Ascending aorta (tissue), 2 donors: ENCODE data around the gene NLRP3. TPM values are rescaled to one million over a fixed set of nuclear protein-coding genes. Genes with fewer than 3 reads are reported as not detected.
"Not testable (repeated sequence)": the region's sequence is repeated elsewhere in the genome, so short reads cannot be mapped to it uniquely, and the experiment has no call there.

ENCODE experiments used
- DNase-seq, 2 donors: peaks; one replicate each; pipeline ENCODE4 v3.0.0-alpha.2; 2019; ENCODE audit warnings: low spot score in 2 of 2
- H3K27ac ChIP-seq, 2 donors: fragments of 200-600 bp; sonication (generic); one replicate each; pipeline ENCODE4 v1.5.1; 2016 to 2017; ENCODE audit warnings: mild to moderate bottlenecking in 1 of 2
- H3K27me3 ChIP-seq: fragments of 200-600 bp; sonication (generic); one replicate; pipeline ENCODE4 v1.5.1; 2017
- H3K36me3 ChIP-seq, 2 donors: fragments of 200-600 bp; sonication (generic); one replicate each; pipeline ENCODE4 v1.5.1; 2016
- H3K4me1 ChIP-seq, 2 donors: fragments of 200-600 bp; sonication (generic); one replicate each; pipeline ENCODE4 v1.5.1; 2016 to 2017; ENCODE audit warnings: mild to moderate bottlenecking in 1 of 2
- H3K4me3 ChIP-seq, 2 donors: fragments of 200-600 bp; sonication (generic); one replicate each; pipeline ENCODE4 v1.5.1; 2016 to 2017; ENCODE audit warnings: mild to moderate bottlenecking in 1 of 2
- H3K9me3 ChIP-seq, 2 donors: fragments of 200-600 bp; sonication (generic); one replicate each; pipeline ENCODE4 v1.5.1; 2016
- CTCF ChIP-seq, 3 experiments: fragments of 200-600 bp in 2 of 3; fragments of 450-650 bp in 1 of 3; sonication (generic) in 2 of 3; IDR thresholded peaks; one replicate each; pipeline ENCODE4 v1.5.1; 2016 to 2019; ENCODE audit warnings: antibody characterized with exemption in 3 of 3, mild to moderate bottlenecking in 1 of 3, moderate library complexity in 1 of 3
- intact Hi-C: fragments of 100-400 bp; cut with DNase I; formaldehyde crosslinking; loops from one replicate; pipeline ENCODE4 v1.15.1; 2023
- total RNA-seq: library from RNA; depleted of rRNA; stranded (reverse); fragments of >200 nt; gene quantifications from one replicate; pipeline ENCODE4 v1.1.0, GENCODE V29; 2016

NLRP3 gene
- total RNA-seq, 1 donor from 2014 or later: 0.11 TPM

DNA sequence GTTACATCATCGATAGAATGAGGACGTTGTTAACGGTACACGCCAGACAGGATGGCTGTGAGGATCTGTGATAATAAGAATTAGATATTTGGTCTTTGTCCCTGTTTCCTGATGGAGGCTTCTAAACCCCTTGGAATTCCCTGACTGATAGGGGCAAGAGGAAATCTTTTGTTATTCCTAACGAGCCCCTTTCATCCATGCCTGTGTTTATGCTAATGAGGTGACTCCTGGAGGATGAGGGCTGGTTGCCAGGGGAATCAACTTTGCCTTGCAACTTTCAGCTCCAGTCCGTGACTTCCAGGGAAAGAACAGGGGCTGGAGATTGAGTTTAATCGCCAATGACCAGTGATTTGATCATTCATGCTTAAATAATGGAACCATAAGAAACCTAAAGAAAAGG is 39.3 kb upstream of the NLRP3 start:
- Histone ChIP-seq H3K9me3 (no peaks in the 10 kb centered on the region), H3K4me3 (no peak overlapping the region), H3K27ac (no peak overlapping the region), H3K36me3 (no peaks in the 10 kb centered on the region), H3K4me1 (no peaks in the 10 kb centered on the region), H3K27me3 (no peaks in the 10 kb centered on the region)
- no peak for DNase-seq
- no peak for TF ChIP-seq CTCF (IDR thresholded peaks at IDR 0.05)
- intact Hi-C loops: no loop called here

DNA sequence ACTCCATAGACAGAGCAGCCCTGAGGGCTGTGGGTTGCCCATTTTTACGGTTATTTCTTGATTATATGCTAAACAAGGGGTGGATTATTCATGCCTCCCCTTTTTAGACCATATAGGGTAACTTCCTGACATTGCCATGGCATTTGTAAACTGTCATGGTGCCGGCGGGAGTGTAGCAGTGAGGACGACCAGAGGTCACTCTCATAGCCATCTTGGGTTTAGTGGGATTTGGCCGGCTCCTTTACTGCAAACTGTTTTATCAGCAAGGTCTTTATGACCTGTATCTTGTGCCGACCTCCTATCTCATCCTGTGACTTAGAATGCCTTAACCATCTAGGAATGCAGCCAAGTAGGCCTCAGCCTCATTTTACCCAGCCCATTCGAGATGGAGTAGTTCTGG is 38.3 kb upstream of the NLRP3 start:
- intact Hi-C loops, DNase-seq, H3K9me3 ChIP-seq, H3K36me3 ChIP-seq, H3K4me3 ChIP-seq, H3K27me3 ChIP-seq, H3K27ac ChIP-seq, H3K4me1 ChIP-seq: not testable (repeated sequence)

DNA sequence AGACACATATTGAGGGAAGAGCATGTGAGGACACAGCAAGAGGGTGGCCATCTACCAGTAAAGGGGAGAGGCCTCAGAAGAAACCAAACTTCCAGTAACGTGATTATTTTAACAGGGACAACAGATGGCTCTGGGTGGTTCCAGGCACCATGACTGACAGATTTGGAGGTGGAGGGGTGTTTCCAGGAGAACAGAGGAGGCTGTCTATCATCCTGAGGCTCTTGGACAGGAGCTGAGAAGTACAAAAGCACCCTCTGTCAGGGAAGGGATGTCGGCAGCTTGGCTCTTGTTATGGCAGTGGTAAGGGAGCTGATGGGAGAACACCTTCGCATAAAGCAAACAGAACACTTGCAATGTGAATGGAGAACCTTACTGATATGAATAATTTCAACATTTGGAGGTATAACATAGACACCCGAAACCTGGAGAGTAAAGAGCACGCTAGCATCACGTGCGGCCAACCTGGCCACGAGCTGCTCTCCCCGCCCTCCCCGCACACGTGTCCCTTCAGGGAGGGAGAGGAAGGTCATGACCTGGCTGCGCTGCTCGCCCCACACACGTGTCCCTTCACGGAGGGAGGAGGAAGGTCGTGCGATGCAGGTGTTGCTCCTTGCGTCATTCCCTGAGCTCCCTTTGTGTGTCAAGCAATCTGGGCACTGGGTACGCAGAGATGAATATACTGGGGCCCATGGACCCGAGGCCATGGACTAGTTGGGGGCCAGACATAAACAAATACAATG is 37.5 kb upstream of the NLRP3 start:
- no peak overlapping the region for H3K4me3 ChIP-seq
- H3K27me3 ChIP-seq: no peaks in the 10 kb centered on the region
- DNase-seq: no peak
- intact Hi-C loops: no loop called here
- no peak for TF ChIP-seq CTCF (IDR thresholded peaks at IDR 0.05)
- no peak overlapping the region for H3K27ac ChIP-seq
- H3K4me1 ChIP-seq: no peaks in the 10 kb centered on the region
- no peaks in the 10 kb centered on the region for H3K36me3 ChIP-seq
- H3K9me3 ChIP-seq: no peaks in the 10 kb centered on the region

DNA sequence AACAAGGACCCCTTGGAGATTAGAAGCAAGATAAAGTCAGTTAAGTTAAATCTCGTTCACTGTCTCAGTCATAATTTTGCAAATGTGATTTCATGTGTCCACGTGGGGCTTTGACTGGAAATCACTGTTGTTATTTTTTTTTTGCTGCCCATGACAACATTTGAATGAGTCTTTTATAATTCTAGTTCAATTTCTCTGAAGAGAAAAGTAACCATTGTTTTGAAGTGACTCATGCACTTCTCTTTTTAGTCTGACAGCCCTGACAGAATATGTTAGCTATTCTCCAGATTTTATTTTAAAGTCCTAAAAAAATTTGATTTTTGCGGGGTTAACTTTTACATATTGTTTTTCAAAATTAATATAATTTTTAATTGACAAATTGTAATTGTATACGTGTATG is 30.7 kb upstream of the NLRP3 start:
- no peak for DNase-seq
- H3K4me3 ChIP-seq: no peak overlapping the region
- intact Hi-C loops: no loop called here
- H3K27me3 ChIP-seq: no peaks in the 10 kb centered on the region
- H3K27ac ChIP-seq: no peak overlapping the region
- H3K4me1 ChIP-seq: no peaks in the 10 kb centered on the region
- H3K9me3 ChIP-seq: no peaks in the 10 kb centered on the region
- TF ChIP-seq CTCF (IDR thresholded peaks at IDR 0.05): no peak
- H3K36me3 ChIP-seq: no peaks in the 10 kb centered on the region

DNA sequence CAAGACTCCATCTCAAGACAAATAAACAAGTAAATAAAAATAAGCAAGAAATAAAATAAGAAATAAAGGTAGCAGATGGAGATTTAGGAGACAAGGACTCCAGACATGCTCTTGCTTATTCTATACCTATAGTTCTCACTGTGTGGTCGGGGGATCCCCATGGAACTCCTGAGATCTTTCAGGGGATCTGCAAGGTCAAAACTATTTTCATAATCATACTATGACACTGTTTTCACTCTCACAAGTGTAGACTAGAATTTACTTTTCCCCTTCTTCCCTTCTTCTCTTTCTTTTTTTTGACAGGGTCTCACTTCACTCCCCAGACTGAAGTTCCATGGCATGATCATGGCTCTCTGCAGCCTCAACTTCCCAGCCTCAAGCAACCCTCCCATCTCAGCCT is 29.8 kb upstream of the NLRP3 start:
- Histone ChIP-seq H3K27me3 (no peaks in the 10 kb centered on the region), H3K36me3 (no peaks in the 10 kb centered on the region), H3K4me1 (no peaks in the 10 kb centered on the region), H3K4me3 (no peak overlapping the region), H3K9me3 (no peaks in the 10 kb centered on the region), H3K27ac (no peak overlapping the region)
- DNase-seq: no peak
- no peak for TF ChIP-seq CTCF (IDR thresholded peaks at IDR 0.05)
- intact Hi-C loops: no loop called here

GRCh38 chr1:247386687-247387086 is 29.3 kb upstream of the NLRP3 start:
- intact Hi-C loops: no loop called here
- H3K4me3 ChIP-seq: no peak overlapping the region
- no peak for DNase-seq

More at GRCh38 chr1:247386687-247387086, 29.3 kb upstream of the NLRP3 start:
- H3K36me3 ChIP-seq: no peaks in the 10 kb centered on the region
- no peaks in the 10 kb centered on the region for H3K27me3 ChIP-seq
- no peaks in the 10 kb centered on the region for H3K9me3 ChIP-seq
- no peak for TF ChIP-seq CTCF (IDR thresholded peaks at IDR 0.05)
- no peak overlapping the region for H3K27ac ChIP-seq
- no peaks in the 10 kb centered on the region for H3K4me1 ChIP-seq
